HUES64 (cell line): ENCODE data around the gene DMD.

Experiments used
- H3K27ac ChIP-seq: 2 replicates; pipeline ENCODE4 v1.7.0; 2013; ENCODE audit warnings: low read depth, low read length, inconsistent platforms
- H3K27me3 ChIP-seq: 2 replicates; pipeline ENCODE4 v1.6.1; 2013; ENCODE audit warnings: mild to moderate bottlenecking, low read length; ENCODE audit not compliant: insufficient read depth
- H3K36me3 ChIP-seq: 2 replicates; pipeline ENCODE4 v1.6.1; 2013; ENCODE audit warnings: mild to moderate bottlenecking, low read length; ENCODE audit not compliant: insufficient read depth
- H3K4me1 ChIP-seq: 2 replicates; pipeline ENCODE4 v1.6.1; 2013; ENCODE audit warnings: mild to moderate bottlenecking, low read length, moderate library complexity; ENCODE audit not compliant: insufficient read depth
- H3K4me3 ChIP-seq: 2 replicates; pipeline ENCODE4 v1.5.1; 2013; ENCODE audit warnings: mild to moderate bottlenecking, low read length, moderate library complexity
- H3K9ac ChIP-seq: 2 replicates; pipeline ENCODE4 v1.6.1; 2013; ENCODE audit warnings: mild to moderate bottlenecking, low read depth, low read length
- H3K9me3 ChIP-seq: 2 replicates; pipeline ENCODE4 v1.6.1; 2013; ENCODE audit warnings: low read depth, low read length; ENCODE audit not compliant: insufficient read depth
- WGBS: fragments of 150-250, 120-280 bp; methylation state at CpG from one replicate; pipeline ENCODE4 v1.1.7; 2013; ENCODE audit warnings: missing lambda C conversion rate; 5-methylcytosine and 5-hydroxymethylcytosine counted together

Gene DMD

GRCh38 chrX:31663172-31663571 lies 1548.2 kb downstream of the DMD start:
- Histone ChIP-seq H3K9ac (no peak overlapping the region), H3K4me1 (peaks cover 5% of the 10 kb centered on the region; the same call in 1 of the 2 replicates), H3K9me3 (no peaks in the 10 kb centered on the region), H3K4me3 (no peak overlapping the region), H3K36me3 (no peaks in the 10 kb centered on the region), H3K27me3 (no peaks in the 10 kb centered on the region), H3K27ac (no peak overlapping the region)
- WGBS = 91% methylated on average over 6 of the region's 6 CpGs

- Histone ChIP-seq H3K9me3 (no peaks in the 10 kb centered on the region), H3K27me3 (no peaks in the 10 kb centered on the region), H3K9ac (no peak overlapping the region), H3K4me1 (peaks cover 5% of the 10 kb centered on the region; the same call in 1 of the 2 replicates), H3K4me3 (no peak overlapping the region), H3K27ac (no peak overlapping the region), H3K36me3 (no peaks in the 10 kb centered on the region)
- 73% methylated on average over 2 of the region's 2 CpGs for WGBS
These were observed 1550.0 kb downstream of the DMD start for GRCh38 chrX:31661280-31661810.

- Histone ChIP-seq H3K27ac (no peak overlapping the region), H3K36me3 (no peaks in the 10 kb centered on the region), H3K4me1 (no peaks in the 10 kb centered on the region), H3K9me3 (no peaks in the 10 kb centered on the region), H3K9ac (no peak overlapping the region), H3K27me3 (no peaks in the 10 kb centered on the region), H3K4me3 (no peak overlapping the region)
- 0% methylated on average over 1 of the region's 4 CpGs for WGBS
These were observed 1553.0 kb downstream of the DMD start for GRCh38 chrX:31658360-31658759.

GRCh38 chrX:31656013-31656412 lies 1555.3 kb downstream of the DMD start:
- Histone ChIP-seq H3K36me3 (no peaks in the 10 kb centered on the region), H3K27ac (no peak overlapping the region), H3K4me1 (no peaks in the 10 kb centered on the region), H3K4me3 (no peak overlapping the region), H3K9ac (no peak overlapping the region), H3K27me3 (no peaks in the 10 kb centered on the region), H3K9me3 (no peaks in the 10 kb centered on the region)

- Histone ChIP-seq H3K9me3 (no peaks in the 10 kb centered on the region), H3K36me3 (no peaks in the 10 kb centered on the region), H3K4me3 (no peak overlapping the region), H3K9ac (no peak overlapping the region), H3K4me1 (no peaks in the 10 kb centered on the region), H3K27ac (no peak overlapping the region), H3K27me3 (no peaks in the 10 kb centered on the region)
These were observed 1557.9 kb downstream of the DMD start for GRCh38 chrX:31653422-31653821.

GRCh38 chrX:31652650-31653049 lies 1558.7 kb downstream of the DMD start:
- no CpG with 5 or more reads among the region's 1 CpG for WGBS
- Histone ChIP-seq H3K4me1 (no peaks in the 10 kb centered on the region), H3K36me3 (no peaks in the 10 kb centered on the region), H3K9ac (no peak overlapping the region), H3K27ac (no peak overlapping the region), H3K4me3 (no peak overlapping the region), H3K27me3 (no peaks in the 10 kb centered on the region), H3K9me3 (no peaks in the 10 kb centered on the region)

GRCh38 chrX:31649201-31649600 lies 1562.1 kb downstream of the DMD start:
- Histone ChIP-seq H3K4me3 (no peak overlapping the region), H3K27ac (no peak overlapping the region), H3K27me3 (no peaks in the 10 kb centered on the region), H3K9me3 (no peaks in the 10 kb centered on the region), H3K4me1 (no peaks in the 10 kb centered on the region), H3K9ac (no peak overlapping the region), H3K36me3 (no peaks in the 10 kb centered on the region)
- 95% methylated on average over 2 of the region's 3 CpGs for whole genome bisulfite sequencing

GRCh38 chrX:31633349-31633748 lies 1578.0 kb downstream of the DMD start:
- Histone ChIP-seq H3K9ac (no peak overlapping the region), H3K9me3 (no peaks in the 10 kb centered on the region), H3K36me3 (no peaks in the 10 kb centered on the region), H3K4me1 (no peaks in the 10 kb centered on the region), H3K4me3 (no peak overlapping the region), H3K27me3 (no peaks in the 10 kb centered on the region), H3K27ac (no peak overlapping the region)
- WGBS = 97% methylated on average over 2 of the region's 2 CpGs

- H3K27me3 ChIP-seq = no peaks in the 10 kb centered on the region
- H3K36me3 ChIP-seq = no peaks in the 10 kb centered on the region
- H3K9me3 ChIP-seq = no peaks in the 10 kb centered on the region
- no peak overlapping the region for H3K9ac ChIP-seq
- no peak overlapping the region for H3K4me3 ChIP-seq
- WGBS = 85% methylated on average over 3 of the region's 3 CpGs
- H3K27ac ChIP-seq = no peak overlapping the region
- no peaks in the 10 kb centered on the region; the same call in 1 of the 2 replicates for H3K4me1 ChIP-seq
These were observed 1582.2 kb downstream of the DMD start for GRCh38 chrX:31629195-31629594.

GRCh38 chrX:31609130-31609529 lies 1602.2 kb downstream of the DMD start:
- H3K27ac ChIP-seq = no peak overlapping the region
- no peaks in the 10 kb centered on the region for H3K9me3 ChIP-seq
- H3K9ac ChIP-seq = no peak overlapping the region
- H3K27me3 ChIP-seq = no peaks in the 10 kb centered on the region
- no peaks in the 10 kb centered on the region for H3K36me3 ChIP-seq
- no peak overlapping the region for H3K4me3 ChIP-seq
- no peaks in the 10 kb centered on the region for H3K4me1 ChIP-seq
- WGBS = 100% methylated on average over 1 of the region's 4 CpGs

- Histone ChIP-seq H3K27ac (no peak overlapping the region), H3K36me3 (no peaks in the 10 kb centered on the region), H3K4me3 (no peak overlapping the region), H3K9ac (no peak overlapping the region), H3K27me3 (no peaks in the 10 kb centered on the region), H3K4me1 (no peaks in the 10 kb centered on the region), H3K9me3 (no peaks in the 10 kb centered on the region)
- WGBS = 97% methylated on average over 2 of the region's 2 CpGs
These were observed 1602.7 kb downstream of the DMD start for GRCh38 chrX:31608638-31609037.

- H3K4me1 ChIP-seq = no peaks in the 10 kb centered on the region
- H3K9me3 ChIP-seq = no peaks in the 10 kb centered on the region
- H3K27me3 ChIP-seq = no peaks in the 10 kb centered on the region
- no peak overlapping the region for H3K4me3 ChIP-seq
- no peak overlapping the region for H3K9ac ChIP-seq
- H3K27ac ChIP-seq = no peak overlapping the region
- H3K36me3 ChIP-seq = no peaks in the 10 kb centered on the region
- 94% methylated on average over 4 of the region's 4 CpGs for WGBS
These were observed 1604.6 kb downstream of the DMD start for GRCh38 chrX:31606771-31607170.
